Neural cell (in vitro differentiated cells): ENCODE data around the gene CFAP299. TPM values are rescaled to one million over a fixed set of nuclear protein-coding genes. Genes with fewer than 3 reads are reported as not detected.
"Not testable (repeated sequence)": the region's sequence is repeated elsewhere in the genome, so short reads cannot be mapped to it uniquely, and the experiment has no call there.

Experiments
- H2AFZ ChIP-seq: fragments of 200-600, 300-800 bp; sonication (generic), shearing (Covaris generic); 2 replicates; pipeline ENCODE4 v1.6.0; 2014; ENCODE audit warnings: low read depth, mild to moderate bottlenecking, antibody characterized with exemption, low read length, moderate library complexity
- H3F3A ChIP-seq: fragments of 200-600 bp; shearing (Covaris generic); 2 replicates; pipeline ENCODE4 v1.6.1; 2016; ENCODE audit warnings: mild to moderate bottlenecking, moderate library complexity, mixed read lengths, antibody characterized with exemption, low read length; ENCODE audit not compliant: insufficient read depth, poor library complexity, severe bottlenecking
- H3K27ac ChIP-seq: fragments of 200-600, 300-800 bp; sonication (generic), shearing (Covaris generic); 2 replicates; pipeline ENCODE4 v1.5.1; 2014; ENCODE audit warnings: mild to moderate bottlenecking, low read length, moderate library complexity
- H3K27me3 ChIP-seq: fragments of 300-800, 200-600 bp; sonication (generic), shearing (Covaris generic); 2 replicates; pipeline ENCODE4 v1.6.0; 2014; ENCODE audit warnings: mild to moderate bottlenecking, low read depth, low read length, moderate library complexity; ENCODE audit not compliant: insufficient read depth
- H3K36me3 ChIP-seq: fragments of 300-800, 200-600 bp; sonication (generic), shearing (Covaris generic); 2 replicates; pipeline ENCODE4 v1.5.1; 2014; ENCODE audit warnings: mild to moderate bottlenecking, antibody characterized with exemption, low read length, moderate library complexity; ENCODE audit not compliant: insufficient read depth
- H3K4me2 ChIP-seq: fragments of 300-800, 200-600 bp; sonication (generic), shearing (Covaris generic); 2 replicates; pipeline ENCODE4 v1.6.0; 2014; ENCODE audit warnings: mild to moderate bottlenecking, low read length
- H3K4me3 ChIP-seq: fragments of 300-800, 200-600 bp; sonication (generic), shearing (Covaris generic); 2 replicates; pipeline ENCODE4 v1.5.1; 2014; ENCODE audit warnings: mild to moderate bottlenecking, low read length, moderate library complexity
- H3K79me2 ChIP-seq: fragments of 200-600 bp; shearing (Covaris generic); replicated peaks from 2 replicates; pipeline ENCODE4 v1.6.0; 2014; ENCODE audit warnings: mild to moderate bottlenecking, low read length, moderate library complexity; ENCODE audit not compliant: insufficient read depth
- H3K9ac ChIP-seq: fragments of 300-800, 200-600 bp; sonication (generic), shearing (Covaris generic); 2 replicates; pipeline ENCODE4 v1.6.1; 2016; ENCODE audit warnings: mild to moderate bottlenecking, low read length, mixed read lengths
- H3K9me2 ChIP-seq: fragments of 200-600 bp; shearing (Covaris generic); 2 replicates; pipeline ENCODE4 v1.6.1; 2016; ENCODE audit warnings: mild to moderate bottlenecking, low read length, mixed read lengths; ENCODE audit not compliant: insufficient read depth
- H3K9me3 ChIP-seq: fragments of 200-600, 300-800 bp; sonication (generic), shearing (Covaris generic); 2 replicates; pipeline ENCODE4 v1.6.1; 2016; ENCODE audit warnings: mild to moderate bottlenecking, mixed run types, low read length, moderate library complexity, mixed read lengths
- H4K20me1 ChIP-seq: fragments of 200-600 bp; shearing (Covaris generic); 2 replicates; pipeline ENCODE4 v1.6.1; 2016; ENCODE audit warnings: mild to moderate bottlenecking, mixed run types; ENCODE audit not compliant: insufficient read depth
- EP300 ChIP-seq: fragments of 450-650 bp; conservative IDR thresholded peaks from 2 replicates; pipeline ENCODE4 v1.6.1; 2014; ENCODE audit warnings: antibody characterized with exemption, mild to moderate bottlenecking, moderate library complexity; ENCODE audit not compliant: poor library complexity, severe bottlenecking
- EZH2 ChIP-seq: fragments of 200-600, 300-800 bp; shearing (Covaris generic), sonication (generic); IDR thresholded peaks from 2 replicates; pipeline ENCODE4 v1.6.1; 2014; ENCODE audit warnings: antibody characterized with exemption, low read length, borderline replicate concordance, mild to moderate bottlenecking; ENCODE audit not compliant: insufficient read depth, poor library complexity, severe bottlenecking
- MXI1 ChIP-seq: fragments of 450-650 bp; conservative IDR thresholded peaks from 2 replicates; pipeline ENCODE4 v1.6.1; 2014; ENCODE audit warnings: antibody characterized with exemption, mild to moderate bottlenecking; ENCODE audit not compliant: poor library complexity, severe bottlenecking
- POLR2AphosphoS5 ChIP-seq: IDR thresholded peaks from 2 replicates; pipeline ENCODE4 v1.6.1; 2012
- RAD21 ChIP-seq: fragments of 450-650 bp; conservative IDR thresholded peaks from 2 replicates; pipeline ENCODE4 v1.6.1; 2014; ENCODE audit warnings: antibody characterized with exemption, mild to moderate bottlenecking, moderate library complexity
- SMC3 ChIP-seq: fragments of 450-650 bp; conservative IDR thresholded peaks from 2 replicates; pipeline ENCODE4 v1.6.1; 2014; ENCODE audit warnings: antibody characterized with exemption, mild to moderate bottlenecking, moderate library complexity; ENCODE audit not compliant: poor library complexity
- TAF1 ChIP-seq: IDR thresholded peaks from 2 replicates; pipeline ENCODE4 v1.6.1; 2012; ENCODE audit warnings: low read depth
- polyA plus RNA-seq: library from polyadenylated mRNA; depleted of rRNA; stranded (reverse); fragments of >200 nt; gene quantifications from 2 replicates; pipeline ENCODE4 v1.2.3, GENCODE V29; 2014
- TF ChIP-seq, protein P1 (sequence below): IDR thresholded peaks from 2 replicates; pipeline ENCODE4 v1.6.1; 2012; ENCODE audit warnings: borderline replicate concordance
- TF ChIP-seq, protein P2 (sequence below): fragments of 450-650 bp; IDR thresholded peaks from 2 replicates; pipeline ENCODE4 v1.5.1; 2014; ENCODE audit warnings: antibody characterized with exemption, mild to moderate bottlenecking, moderate library complexity; ENCODE audit not compliant: poor library complexity, severe bottlenecking

CFAP299 gene
- polyA plus RNA-seq, 1 donor from 2014 or later, result not detected

DNA sequence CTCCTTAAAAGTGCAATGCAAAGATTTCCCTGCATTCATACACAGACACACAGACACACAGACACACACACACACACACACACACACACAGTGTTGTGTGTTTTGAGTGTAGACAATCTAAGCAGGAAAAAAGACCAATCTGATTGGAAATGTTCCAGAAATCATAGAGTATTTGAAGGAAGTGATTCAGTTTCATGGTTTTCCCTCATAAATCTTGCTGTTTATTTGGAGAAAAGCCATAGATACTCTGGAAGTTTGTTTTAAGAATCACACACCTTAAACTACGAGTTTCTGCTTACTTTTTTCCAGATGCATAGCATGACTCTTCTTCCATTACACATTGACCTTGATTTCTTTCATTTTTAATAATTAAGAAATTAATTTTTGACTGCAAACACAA lies 396.5 kb downstream of the CFAP299 start:
- H3F3A ChIP-seq, result no peaks in the 10 kb centered on the region

DNA sequence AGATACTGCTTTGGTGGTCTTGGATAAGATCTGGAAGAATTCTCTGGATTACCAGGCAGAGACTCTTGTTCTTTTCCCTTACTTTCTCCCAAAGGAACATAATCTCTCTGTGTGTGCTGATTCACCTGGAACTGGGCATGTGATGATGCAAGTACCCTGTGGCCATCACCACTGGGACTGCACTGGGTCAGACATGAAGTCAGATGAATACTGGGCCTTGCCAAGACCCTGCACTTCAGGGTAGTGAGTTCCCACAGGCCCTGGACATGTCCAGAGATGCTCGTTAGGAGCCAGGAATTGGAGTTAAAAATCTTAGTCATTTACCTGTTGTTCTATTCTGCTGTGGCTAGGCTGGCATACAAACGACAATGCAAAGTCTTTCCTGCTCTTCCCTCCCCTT lies 404.8 kb downstream of the CFAP299 start:
- no peaks in the 10 kb centered on the region for H3K36me3 ChIP-seq
- H3K4me2 ChIP-seq, result no peak overlapping the region
- no peaks in the 10 kb centered on the region for H3K79me2 ChIP-seq
- H4K20me1 ChIP-seq, result no peaks in the 10 kb centered on the region
- H3K27ac ChIP-seq, result no peak overlapping the region
- TF ChIP-seq POLR2AphosphoS5 (no peak), SMC3 (no peak), TAF1 (no peak), EZH2 (no peak), RAD21 (no peak), EP300 (no peak), MXI1 (no peak)
- TF ChIP-seq, protein P1, sequence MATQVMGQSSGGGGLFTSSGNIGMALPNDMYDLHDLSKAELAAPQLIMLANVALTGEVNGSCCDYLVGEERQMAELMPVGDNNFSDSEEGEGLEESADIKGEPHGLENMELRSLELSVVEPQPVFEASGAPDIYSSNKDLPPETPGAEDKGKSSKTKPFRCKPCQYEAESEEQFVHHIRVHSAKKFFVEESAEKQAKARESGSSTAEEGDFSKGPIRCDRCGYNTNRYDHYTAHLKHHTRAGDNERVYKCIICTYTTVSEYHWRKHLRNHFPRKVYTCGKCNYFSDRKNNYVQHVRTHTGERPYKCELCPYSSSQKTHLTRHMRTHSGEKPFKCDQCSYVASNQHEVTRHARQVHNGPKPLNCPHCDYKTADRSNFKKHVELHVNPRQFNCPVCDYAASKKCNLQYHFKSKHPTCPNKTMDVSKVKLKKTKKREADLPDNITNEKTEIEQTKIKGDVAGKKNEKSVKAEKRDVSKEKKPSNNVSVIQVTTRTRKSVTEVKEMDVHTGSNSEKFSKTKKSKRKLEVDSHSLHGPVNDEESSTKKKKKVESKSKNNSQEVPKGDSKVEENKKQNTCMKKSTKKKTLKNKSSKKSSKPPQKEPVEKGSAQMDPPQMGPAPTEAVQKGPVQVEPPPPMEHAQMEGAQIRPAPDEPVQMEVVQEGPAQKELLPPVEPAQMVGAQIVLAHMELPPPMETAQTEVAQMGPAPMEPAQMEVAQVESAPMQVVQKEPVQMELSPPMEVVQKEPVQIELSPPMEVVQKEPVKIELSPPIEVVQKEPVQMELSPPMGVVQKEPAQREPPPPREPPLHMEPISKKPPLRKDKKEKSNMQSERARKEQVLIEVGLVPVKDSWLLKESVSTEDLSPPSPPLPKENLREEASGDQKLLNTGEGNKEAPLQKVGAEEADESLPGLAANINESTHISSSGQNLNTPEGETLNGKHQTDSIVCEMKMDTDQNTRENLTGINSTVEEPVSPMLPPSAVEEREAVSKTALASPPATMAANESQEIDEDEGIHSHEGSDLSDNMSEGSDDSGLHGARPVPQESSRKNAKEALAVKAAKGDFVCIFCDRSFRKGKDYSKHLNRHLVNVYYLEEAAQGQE, result no peak
- TF ChIP-seq, protein P2, sequence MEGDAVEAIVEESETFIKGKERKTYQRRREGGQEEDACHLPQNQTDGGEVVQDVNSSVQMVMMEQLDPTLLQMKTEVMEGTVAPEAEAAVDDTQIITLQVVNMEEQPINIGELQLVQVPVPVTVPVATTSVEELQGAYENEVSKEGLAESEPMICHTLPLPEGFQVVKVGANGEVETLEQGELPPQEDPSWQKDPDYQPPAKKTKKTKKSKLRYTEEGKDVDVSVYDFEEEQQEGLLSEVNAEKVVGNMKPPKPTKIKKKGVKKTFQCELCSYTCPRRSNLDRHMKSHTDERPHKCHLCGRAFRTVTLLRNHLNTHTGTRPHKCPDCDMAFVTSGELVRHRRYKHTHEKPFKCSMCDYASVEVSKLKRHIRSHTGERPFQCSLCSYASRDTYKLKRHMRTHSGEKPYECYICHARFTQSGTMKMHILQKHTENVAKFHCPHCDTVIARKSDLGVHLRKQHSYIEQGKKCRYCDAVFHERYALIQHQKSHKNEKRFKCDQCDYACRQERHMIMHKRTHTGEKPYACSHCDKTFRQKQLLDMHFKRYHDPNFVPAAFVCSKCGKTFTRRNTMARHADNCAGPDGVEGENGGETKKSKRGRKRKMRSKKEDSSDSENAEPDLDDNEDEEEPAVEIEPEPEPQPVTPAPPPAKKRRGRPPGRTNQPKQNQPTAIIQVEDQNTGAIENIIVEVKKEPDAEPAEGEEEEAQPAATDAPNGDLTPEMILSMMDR, result no peak
- no peaks in the 10 kb centered on the region for H3F3A ChIP-seq
- no peak overlapping the region for H3K4me3 ChIP-seq
- no peaks in the 10 kb centered on the region for H3K27me3 ChIP-seq
- no peak overlapping the region for H3K9ac ChIP-seq
- H3K9me2 ChIP-seq, result no peaks in the 10 kb centered on the region
- H2AFZ ChIP-seq, result no peak overlapping the region
- H3K9me3 ChIP-seq, result no peaks in the 10 kb centered on the region

More for the DNA sequence above, 396.5 kb downstream of the CFAP299 start:
- Histone ChIP-seq H3K9me2 (no peaks in the 10 kb centered on the region), H3K27ac (no peak overlapping the region), H3K4me2 (no peak overlapping the region), H2AFZ (no peak overlapping the region), H3K4me3 (no peak overlapping the region), H3K36me3 (no peaks in the 10 kb centered on the region), H4K20me1 (no peaks in the 10 kb centered on the region), H3K9me3 (no peaks in the 10 kb centered on the region), H3K79me2 (no peaks in the 10 kb centered on the region), H3K9ac (no peak overlapping the region), H3K27me3 (no peaks in the 10 kb centered on the region)
- TF ChIP-seq EP300 (no peak), RAD21 (no peak), MXI1 (no peak), EZH2 (no peak), POLR2AphosphoS5 (no peak), SMC3 (no peak), TAF1 (no peak)
- TF ChIP-seq, protein P2, result no peak
- TF ChIP-seq, protein P1, result no peak

DNA sequence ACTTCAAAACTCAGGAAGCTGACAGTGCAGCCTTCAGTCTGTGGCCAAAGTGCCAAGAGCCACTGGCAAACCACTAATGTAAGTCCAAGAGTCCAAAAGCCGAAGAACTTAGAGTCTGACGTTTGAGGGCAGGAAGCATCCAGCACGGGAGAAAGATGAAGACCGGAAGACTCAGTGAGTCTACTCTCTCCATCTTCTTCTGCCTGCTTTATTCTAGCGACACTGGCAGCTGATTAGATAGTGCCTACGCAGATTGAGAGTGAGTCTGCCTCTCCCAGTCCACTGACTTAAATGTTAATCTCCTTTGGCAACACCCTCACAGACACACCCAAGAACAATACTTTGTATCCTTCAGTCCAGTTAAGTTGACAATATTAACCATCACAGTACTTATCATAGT lies 414.0 kb downstream of the CFAP299 start:
- H2AFZ ChIP-seq, H3K9ac ChIP-seq, H3K9me3 ChIP-seq, H3K36me3 ChIP-seq, H3K79me2 ChIP-seq, H3K27me3 ChIP-seq, H3K4me2 ChIP-seq, H4K20me1 ChIP-seq, H3K9me2 ChIP-seq, H3F3A ChIP-seq, H3K4me3 ChIP-seq, H3K27ac ChIP-seq: not testable (repeated sequence)
